HCT116 (cell line): ENCODE data around the gene ATP5F1D. TPM values are rescaled to one million over a fixed set of nuclear protein-coding genes. Genes with fewer than 3 reads are reported as not detected.
A peak's percentile ranks its signal among the peaks of the same experiment; 100 is the strongest.

ENCODE experiments used
- ATAC-seq: fragments of 200-7000 bp; cut with Tn5 transposase; 2 replicates; pipeline ENCODE4 v1.9.1; 2020; ENCODE audit warnings: mild to moderate bottlenecking, moderate library complexity
- BruUV-seq: library from RNA; stranded (reverse); fragments of 400-500 nt; replicated peaks from 2 replicates; lab custom pipeline; 2021; lab: Mats Ljungman, UMichigan
- CTCF ChIA-PET: fragments of 300-600 bp; sonication (Branson Sonifier 250); formaldehyde crosslinking; loops from one replicate; lab custom pipeline; 2021; ENCODE audit warnings: antibody characterized with exemption; lab: Charles Lee
- POLR2A ChIA-PET: fragments of 300-600, 350-600 bp; sonication (Branson Sonifier 250); formaldehyde crosslinking; loops from one replicate; lab custom pipeline; 2021; ENCODE audit warnings: antibody characterized with exemption; lab: Charles Lee
- RAD21 ChIA-PET, 2 experiments: fragments of 300-600 bp; sonication (Branson Sonifier 250); formaldehyde crosslinking; loops; one replicate each; lab custom pipeline; 2023; ENCODE audit warnings: low total read pairs in 2 of 2; ENCODE audit not compliant: uncharacterized antibody in 2 of 2, unreplicated experiment in 2 of 2, low non-redundant PET in 1 of 2; lab: Charles Lee
- DNase-seq: peaks from one replicate; pipeline ENCODE4 v3.0.0-alpha.2; 2010; ENCODE audit warnings: low read depth, low spot score
- H2AFZ ChIP-seq: fragments of 200-600 bp; shearing (Covaris generic), sonication (generic); 2 replicates; pipeline ENCODE4 v1.6.1; 2017; ENCODE audit warnings: low read depth, mixed run types, mixed read lengths, antibody characterized with exemption, low read length; ENCODE audit not compliant: poor library complexity, severe bottlenecking
- H3K27ac ChIP-seq: 2 replicates; pipeline ENCODE4 v1.5.1; 2012; ENCODE audit warnings: low read depth, low read length
- H3K27me3 ChIP-seq: fragments of 200-600 bp; sonication (generic); 2 replicates; pipeline ENCODE4 v1.6.1; 2016; ENCODE audit warnings: mixed run types, low read length, mixed read lengths; ENCODE audit not compliant: insufficient read depth
- H3K36me3 ChIP-seq, 2 experiments: fragments of 200-500 bp in 1 of 2; fragments of 200-600 bp in 1 of 2; sonication (Bioruptor generic) in 1 of 2; sonication (generic) in 1 of 2; 2 replicates each; pipeline versions ENCODE4 v1.5.1 to v1.6.1; 2014 to 2016; ENCODE audit warnings: low read length in 2 of 2, inconsistent platforms in 1 of 2, mixed read lengths in 1 of 2, mixed run types in 1 of 2; ENCODE audit not compliant: insufficient read depth in 2 of 2, control insufficient read depth in 1 of 2
- H3K4me1 ChIP-seq, 2 experiments: fragments of 200-600 bp in 1 of 2; sonication (generic) in 1 of 2; 2 replicates each; pipeline versions ENCODE4 v1.5.1 to v1.6.1; 2012 to 2017; ENCODE audit warnings: low read length in 2 of 2, inconsistent platforms in 1 of 2, mild to moderate bottlenecking in 1 of 2, mixed read lengths in 1 of 2, mixed run types in 1 of 2, moderate library complexity in 1 of 2; ENCODE audit not compliant: insufficient read depth in 2 of 2, control insufficient read depth in 1 of 2
- H3K4me2 ChIP-seq: fragments of 200-600 bp; sonication (generic); 2 replicates; pipeline ENCODE4 v1.6.1; 2017; ENCODE audit warnings: mixed run types, low read length, mixed read lengths
- H3K4me3 ChIP-seq, 2 experiments: fragments of 200-600 bp in 1 of 2; sonication (generic) in 1 of 2; replicated peaks in 1 of 2; 2 replicates each; pipeline ENCODE4 v1.5.1; 2011 to 2016; ENCODE audit warnings: low read length in 2 of 2, control low read depth in 1 of 2, low read depth in 1 of 2, mild to moderate bottlenecking in 1 of 2, mixed read lengths in 1 of 2, mixed run types in 1 of 2
- H3K79me2 ChIP-seq: fragments of 200-600 bp; sonication (generic); 2 replicates; pipeline ENCODE4 v1.6.1; 2017; ENCODE audit warnings: mild to moderate bottlenecking, mixed run types, low read length, moderate library complexity, mixed read lengths; ENCODE audit not compliant: insufficient read depth
- H3K9ac ChIP-seq: fragments of 200-600 bp; sonication (generic); 2 replicates; pipeline ENCODE4 v1.6.1; 2016; ENCODE audit warnings: low read length, mixed read lengths
- H3K9me2 ChIP-seq: fragments of 200-600 bp; sonication (generic), shearing (Covaris generic); 2 replicates; pipeline ENCODE4 v1.6.1; 2017; ENCODE audit warnings: mixed run types, mild to moderate bottlenecking, moderate library complexity; ENCODE audit not compliant: insufficient read depth
- H3K9me3 ChIP-seq, 2 experiments: fragments of 200-500 bp in 1 of 2; fragments of 200-600 bp in 1 of 2; sonication (Bioruptor generic) in 1 of 2; sonication (generic) in 1 of 2; 2 replicates each; pipeline ENCODE4 v1.6.1; 2014 to 2017; ENCODE audit warnings: low read length in 2 of 2, mixed read lengths in 2 of 2, inconsistent platforms in 1 of 2, low read depth in 1 of 2, mild to moderate bottlenecking in 1 of 2, mixed run types in 1 of 2, moderate library complexity in 1 of 2; ENCODE audit not compliant: control insufficient read depth in 1 of 2, insufficient read depth in 1 of 2
- H4K20me1 ChIP-seq: fragments of 200-600 bp; sonication (generic), shearing (Covaris generic); 2 replicates; pipeline ENCODE4 v1.6.1; 2017; ENCODE audit warnings: mixed run types, mild to moderate bottlenecking, moderate library complexity; ENCODE audit not compliant: insufficient read depth
- CBX3 ChIP-seq: IDR thresholded peaks from 2 replicates; pipeline ENCODE4 v1.6.1; 2012; ENCODE audit warnings: low read depth
- CEBPB ChIP-seq: IDR thresholded peaks from 2 replicates; pipeline ENCODE4 v1.6.1; 2012; ENCODE audit warnings: low read depth
- CTCF ChIP-seq, 3 experiments: fragments of 200-600 bp in 1 of 3; sonication (generic) in 1 of 3; IDR thresholded peaks in 2 of 3; conservative IDR thresholded peaks in 1 of 3; 2 replicates each; pipeline ENCODE4 v1.5.1; 2012 to 2017; ENCODE audit warnings: low read depth in 2 of 3, low read length in 2 of 3, antibody characterized with exemption in 1 of 3, borderline replicate concordance in 1 of 3, control low read depth in 1 of 3, mild to moderate bottlenecking in 1 of 3, mixed read lengths in 1 of 3, mixed run types in 1 of 3, moderate library complexity in 1 of 3; ENCODE audit not compliant: insufficient read depth in 1 of 3
- EZH2 ChIP-seq: fragments of 200-600 bp; sonication (generic); IDR thresholded peaks from 2 replicates; pipeline ENCODE4 v1.6.1; 2017; ENCODE audit warnings: antibody characterized with exemption, mixed run types
- FOSL1 ChIP-seq: IDR thresholded peaks from 2 replicates; pipeline ENCODE4 v1.6.1; 2012; ENCODE audit warnings: low read depth
- JUND ChIP-seq: IDR thresholded peaks from 2 replicates; pipeline ENCODE4 v1.6.1; 2012
- POLR2AphosphoS5 ChIP-seq: IDR thresholded peaks from 2 replicates; pipeline ENCODE4 v1.6.1; 2011; ENCODE audit warnings: mild to moderate bottlenecking, low read depth, low read length, moderate library complexity
- SP1 ChIP-seq: IDR thresholded peaks from 2 replicates; pipeline ENCODE4 v1.6.1; 2012; ENCODE audit warnings: low read depth
- TCF7L2 ChIP-seq: IDR thresholded peaks from 2 replicates; pipeline ENCODE4 v1.7.0; 2011; ENCODE audit warnings: borderline replicate concordance, inconsistent platforms; ENCODE audit not compliant: insufficient read depth, insufficient read length; ENCODE audit errors: extremely low read depth
- YY1 ChIP-seq: IDR thresholded peaks from 2 replicates; pipeline ENCODE4 v1.6.1; 2011; ENCODE audit warnings: low read length, low read depth, moderate library complexity, mild to moderate bottlenecking; ENCODE audit not compliant: insufficient replicate concordance; ENCODE audit errors: extremely low read depth
- ZBTB33 ChIP-seq: IDR thresholded peaks from 2 replicates; pipeline ENCODE4 v1.6.1; 2011; ENCODE audit warnings: mild to moderate bottlenecking, low read length, moderate library complexity; ENCODE audit not compliant: insufficient replicate concordance; ENCODE audit errors: extremely low read depth
- ZFX ChIP-seq: fragments of 450-650 bp; IDR thresholded peaks from 2 replicates; pipeline ENCODE4 v1.6.1; 2017
- ZNF274 ChIP-seq: fragments of 200-500 bp; sonication (Bioruptor generic); IDR thresholded peaks from 2 replicates; pipeline ENCODE4 v1.6.1; 2014; ENCODE audit warnings: mild to moderate bottlenecking, low read depth, low read length, inconsistent platforms
- intact Hi-C: fragments of 100-400 bp; cut with micrococcal nuclease; formaldehyde crosslinking; loops from 2 replicates; pipeline ENCODE4 v1.10.0; 2022
- total RNA-seq: library from RNA; stranded (reverse); gene quantifications from one replicate; pipeline ENCODE4 v1.2.1, GENCODE V29; 2021; ENCODE audit not compliant: unreplicated experiment
- TF ChIP-seq, protein P1 (sequence below): IDR thresholded peaks from 2 replicates; pipeline ENCODE4 v1.6.1; 2012

ATP5F1D gene
- total RNA-seq, 1 experiment from 2014 or later: 428 TPM

DNA sequence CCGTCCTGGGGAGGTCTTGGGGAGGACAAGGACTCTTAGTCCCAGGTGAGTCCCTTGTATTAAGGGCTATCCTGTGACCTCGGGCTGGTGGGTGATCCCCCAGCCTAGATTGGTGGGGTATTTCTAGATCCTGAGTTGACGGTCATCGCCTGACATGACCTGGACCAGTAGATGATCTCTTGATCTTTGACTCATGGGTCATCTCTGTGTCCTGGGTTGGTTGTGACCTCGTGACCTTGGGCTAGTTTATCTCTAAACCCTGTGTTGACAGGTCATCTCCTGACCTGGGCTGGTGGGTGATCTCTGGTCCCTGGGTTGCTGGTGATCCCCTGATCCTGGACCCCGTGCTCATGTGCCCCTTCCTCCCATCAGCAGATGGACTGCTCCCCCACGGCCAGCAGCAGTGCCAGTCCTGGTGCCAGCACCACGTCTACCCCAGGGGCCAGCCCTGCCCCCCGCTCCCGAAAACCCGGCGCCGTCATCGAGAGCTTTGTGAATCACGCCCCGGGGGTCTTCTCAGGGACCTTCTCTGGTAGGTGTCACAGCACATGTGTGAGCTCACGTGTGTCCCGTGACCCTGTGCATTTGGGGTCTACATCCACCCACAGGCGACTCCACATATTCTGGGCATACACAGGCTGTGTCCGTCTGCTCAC, 13.1 kb downstream of the ATP5F1D start:
- intact Hi-C loops: no loop called here
- H3K4me1 ChIP-seq: peaks cover 33 to 86% of the 10 kb centered on the region in 2 experiments
- peaks cover 81% of the 10 kb centered on the region for H3K79me2 ChIP-seq
- no peaks in the 10 kb centered on the region for H3K9me2 ChIP-seq
- no peak overlapping the region for H3K4me2 ChIP-seq
- H3K9ac ChIP-seq: 0 out of 2 replicates have a peak overlapping the region, but pooled peaks have one; percentile 17
- no peak for ATAC-seq
- peak overlapping the region; percentile 99; the same call in 1 of the 2 replicates for H3K27ac ChIP-seq
- H3K9me3 ChIP-seq: no peaks in the 10 kb centered on the region
- no peak for DNase-seq
- H3K4me3 ChIP-seq: no peak overlapping the region
- H4K20me1 ChIP-seq: peaks cover 3% of the 10 kb centered on the region; the same call in 1 of the 2 replicates
- POLR2A ChIA-PET: interaction anchor here (2.7 to 3.5 kb wide), 2 partner anchors 12 to 14 kb away, joined by 15 to 29 read pairs; partner anchors contain the start of gene CIRBP
- no peak overlapping the region for H2AFZ ChIP-seq
- peaks cover 30 to 54% of the 10 kb centered on the region in 2 experiments for H3K36me3 ChIP-seq
- CTCF ChIA-PET: interaction anchor here (1.4 to 2.3 kb wide), 2 partner anchors 11 to 12 kb away, joined by 4 to 16 read pairs; no protein-coding TSS in a partner anchor
- no peaks in the 10 kb centered on the region for H3K27me3 ChIP-seq
- RAD21 ChIA-PET: no interaction called here
- no TSS peak for BruUV-seq
- TF ChIP-seq CTCF (IDR thresholded peaks at IDR 0.05 in 2 of 3, conservative IDR thresholded peaks at IDR 0.05 in 1 of 3; ENCODE audit: borderline replicate concordance in 1 of 3, insufficient read depth in 1 of 3, low read depth in 2 of 3, low read length in 2 of 3) (no peak), YY1 (no peak), CEBPB (no peak), JUND (no peak), CBX3 (no peak), FOSL1 (no peak), SP1 (no peak), ZNF274 (no peak), EZH2 (no peak), ZFX (no peak), TCF7L2 (no peak), POLR2AphosphoS5 (no peak), ZBTB33 (no peak)
- TF ChIP-seq, protein P1, sequence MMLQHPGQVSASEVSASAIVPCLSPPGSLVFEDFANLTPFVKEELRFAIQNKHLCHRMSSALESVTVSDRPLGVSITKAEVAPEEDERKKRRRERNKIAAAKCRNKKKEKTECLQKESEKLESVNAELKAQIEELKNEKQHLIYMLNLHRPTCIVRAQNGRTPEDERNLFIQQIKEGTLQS: no peak
